PC-9 (cell line): ENCODE results near the gene GTF2F2.
A peak's percentile ranks its signal among the peaks of the same experiment; 100 is the strongest.

Experiments
- EZH2 ChIP-seq: fragments of 200-600 bp; sonication (generic); IDR thresholded peaks from 2 replicates; pipeline ENCODE4 v1.8.0; 2017; ENCODE audit warnings: antibody characterized with exemption, low read depth
- TF ChIP-seq, protein P1 (sequence below): fragments of 200-600 bp; sonication (generic); conservative IDR thresholded peaks from 2 replicates; pipeline ENCODE4 v1.6.1; 2017; ENCODE audit warnings: mixed run types, antibody characterized with exemption, mild to moderate bottlenecking, moderate library complexity

DNA sequence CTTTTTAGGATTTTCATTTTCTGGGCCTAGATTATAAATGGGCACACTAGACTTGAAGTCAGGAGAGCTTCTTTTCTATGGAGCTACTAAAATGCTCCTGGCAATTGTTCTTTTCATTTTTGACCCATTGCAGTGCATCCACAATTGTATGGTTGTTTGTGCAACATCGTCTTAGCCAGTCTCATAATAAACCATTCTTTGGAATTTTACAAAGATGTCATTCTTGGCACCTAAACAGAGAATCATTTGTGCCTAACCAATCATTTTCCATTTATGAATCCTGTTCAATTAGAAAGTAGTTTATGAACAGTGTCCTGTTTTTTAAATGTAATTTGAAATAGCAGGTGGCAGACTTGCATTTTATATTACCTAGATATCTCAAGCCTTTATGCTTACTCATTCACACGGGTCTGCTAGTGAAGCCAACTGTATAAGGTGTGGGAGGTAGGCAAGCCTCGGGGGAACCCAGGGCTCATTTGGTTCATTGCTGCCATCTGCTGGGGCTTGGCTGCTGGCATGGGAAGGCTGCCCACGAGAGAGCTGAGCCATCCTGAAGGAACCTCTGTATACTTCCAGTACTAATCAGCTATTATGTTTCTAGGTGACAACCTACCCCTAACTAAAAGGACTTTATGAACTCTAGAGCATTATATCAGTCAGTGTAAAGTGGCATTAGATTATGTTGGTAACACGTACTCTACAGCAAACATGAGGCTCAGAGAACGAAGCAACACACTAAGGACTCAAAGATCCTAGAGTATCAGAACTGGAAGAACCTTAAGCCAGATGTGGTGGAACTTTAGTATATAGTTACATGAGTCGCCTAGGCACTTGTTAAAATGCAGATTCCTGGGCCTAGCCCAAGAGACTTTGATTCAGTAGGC is 160.7 kb downstream of the GTF2F2 start:
- TF ChIP-seq, protein P1, sequence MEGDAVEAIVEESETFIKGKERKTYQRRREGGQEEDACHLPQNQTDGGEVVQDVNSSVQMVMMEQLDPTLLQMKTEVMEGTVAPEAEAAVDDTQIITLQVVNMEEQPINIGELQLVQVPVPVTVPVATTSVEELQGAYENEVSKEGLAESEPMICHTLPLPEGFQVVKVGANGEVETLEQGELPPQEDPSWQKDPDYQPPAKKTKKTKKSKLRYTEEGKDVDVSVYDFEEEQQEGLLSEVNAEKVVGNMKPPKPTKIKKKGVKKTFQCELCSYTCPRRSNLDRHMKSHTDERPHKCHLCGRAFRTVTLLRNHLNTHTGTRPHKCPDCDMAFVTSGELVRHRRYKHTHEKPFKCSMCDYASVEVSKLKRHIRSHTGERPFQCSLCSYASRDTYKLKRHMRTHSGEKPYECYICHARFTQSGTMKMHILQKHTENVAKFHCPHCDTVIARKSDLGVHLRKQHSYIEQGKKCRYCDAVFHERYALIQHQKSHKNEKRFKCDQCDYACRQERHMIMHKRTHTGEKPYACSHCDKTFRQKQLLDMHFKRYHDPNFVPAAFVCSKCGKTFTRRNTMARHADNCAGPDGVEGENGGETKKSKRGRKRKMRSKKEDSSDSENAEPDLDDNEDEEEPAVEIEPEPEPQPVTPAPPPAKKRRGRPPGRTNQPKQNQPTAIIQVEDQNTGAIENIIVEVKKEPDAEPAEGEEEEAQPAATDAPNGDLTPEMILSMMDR: peak; percentile 83
- no peak for TF ChIP-seq EZH2
